ENCODE data around the gene CDH23.

The CDH23 gene

GRCh38 chr10:71382028-71382427, 14.7 kb upstream of the CDH23 start:
- TF ChIP-seq OSR1 (CRISPR knock-in tag; IDR thresholded peaks at IDR 0.05) (no peak), ZNF8 (CRISPR knock-in tag; IDR thresholded peaks at IDR 0.05) (no peak), ZNF70 (CRISPR knock-in tag; IDR thresholded peaks at IDR 0.05) (no peak), ZC3H10 (CRISPR knock-in tag; IDR thresholded peaks at IDR 0.05) (no peak), GLIS3 (CRISPR knock-in tag; IDR thresholded peaks at IDR 0.05) (no peak), ESRRG (CRISPR knock-in tag; IDR thresholded peaks at IDR 0.05) (no peak), POU6F1 (CRISPR knock-in tag; IDR thresholded peaks at IDR 0.05; ENCODE audit: borderline replicate concordance, low read depth) (no peak), ZFP30 (CRISPR knock-in tag; IDR thresholded peaks at IDR 0.05) (no peak), BACH2 (CRISPR knock-in tag; IDR thresholded peaks at IDR 0.05; ENCODE audit: borderline replicate concordance) (no peak), ZNF565 (CRISPR knock-in tag; conservative IDR thresholded peaks at IDR 0.05; ENCODE audit: low read depth) (no peak), CSRNP3 (CRISPR knock-in tag; IDR thresholded peaks at IDR 0.05) (no peak), CSDC2 (CRISPR knock-in tag; IDR thresholded peaks at IDR 0.05) (no peak), TOX (CRISPR knock-in tag; IDR thresholded peaks at IDR 0.05; ENCODE audit: borderline replicate concordance) (no peak)
- ATAC-seq, result no peak

GRCh38 chr10:71382757-71383156, 14.0 kb upstream of the CDH23 start:
- no peak for ATAC-seq
- no peak for TF ChIP-seq PPARA (CRISPR knock-in tag; IDR thresholded peaks at IDR 0.05; ENCODE audit: borderline replicate concordance)
- TF ChIP-seq CSDC2 (CRISPR knock-in tag; IDR thresholded peaks at IDR 0.05), result no peak
- TF ChIP-seq ESRRG (CRISPR knock-in tag; IDR thresholded peaks at IDR 0.05), result no peak
- TF ChIP-seq ZNF70 (CRISPR knock-in tag; IDR thresholded peaks at IDR 0.05), result no peak
- no peak for TF ChIP-seq ZFP3 (CRISPR knock-in tag; IDR thresholded peaks at IDR 0.05)
- TF ChIP-seq TOX (CRISPR knock-in tag; IDR thresholded peaks at IDR 0.05; ENCODE audit: borderline replicate concordance), result no peak

- TF ChIP-seq TSHZ2 (CRISPR knock-in tag; IDR thresholded peaks at IDR 0.05) (no peak), CSDC2 (CRISPR knock-in tag; IDR thresholded peaks at IDR 0.05) (no peak), ZFP30 (CRISPR knock-in tag; IDR thresholded peaks at IDR 0.05) (no peak), SNAI2 (CRISPR knock-in tag; IDR thresholded peaks at IDR 0.05) (no peak), GLIS3 (CRISPR knock-in tag; IDR thresholded peaks at IDR 0.05) (no peak), OSR1 (CRISPR knock-in tag; IDR thresholded peaks at IDR 0.05) (no peak), TOX (CRISPR knock-in tag; IDR thresholded peaks at IDR 0.05; ENCODE audit: borderline replicate concordance) (no peak), ZC3H10 (CRISPR knock-in tag; IDR thresholded peaks at IDR 0.05) (no peak), ZFP3 (CRISPR knock-in tag; IDR thresholded peaks at IDR 0.05) (no peak), PATZ1 (CRISPR knock-in tag; IDR thresholded peaks at IDR 0.05; ENCODE audit: borderline replicate concordance) (no peak), ZNF8 (CRISPR knock-in tag; IDR thresholded peaks at IDR 0.05) (no peak), TCF4 (CRISPR knock-in tag; IDR thresholded peaks at IDR 0.05; ENCODE audit: borderline replicate concordance) (no peak)
- peak; percentile 98 for ATAC-seq
Measured at GRCh38 chr10:71383972-71384687, 12.6 kb upstream of the CDH23 start.

- ATAC-seq, result no peak
- no peak for TF ChIP-seq TCF4 (CRISPR knock-in tag; IDR thresholded peaks at IDR 0.05; ENCODE audit: borderline replicate concordance)
- TF ChIP-seq POU6F1 (CRISPR knock-in tag; IDR thresholded peaks at IDR 0.05; ENCODE audit: borderline replicate concordance, low read depth), result no peak
- no peak for TF ChIP-seq PATZ1 (CRISPR knock-in tag; IDR thresholded peaks at IDR 0.05; ENCODE audit: borderline replicate concordance)
- no peak for TF ChIP-seq BACH2 (CRISPR knock-in tag; IDR thresholded peaks at IDR 0.05; ENCODE audit: borderline replicate concordance)
- no peak for TF ChIP-seq OSR1 (CRISPR knock-in tag; IDR thresholded peaks at IDR 0.05)
Measured at GRCh38 chr10:71388171-71388570, 8.5 kb upstream of the CDH23 start.
